OCI-LY7 (cell line): ENCODE measurements around the gene COPS9.

Experiments used
- EZH2phosphoT487 ChIP-seq: fragments of 200-600 bp; sonication (generic); IDR thresholded peaks from 2 replicates; pipeline ENCODE4 v1.6.1; 2018; ENCODE audit warnings: low read depth, borderline replicate concordance, mild to moderate bottlenecking, mixed run types, antibody characterized with exemption, low read length, moderate library complexity, mixed read lengths
- TF ChIP-seq, protein P1 (sequence below): fragments of 200-600 bp; sonication (generic); conservative IDR thresholded peaks from 2 replicates; pipeline ENCODE4 v1.5.1; 2014; ENCODE audit warnings: mild to moderate bottlenecking, antibody characterized with exemption, low read length, moderate library complexity, mixed read lengths

DNA sequence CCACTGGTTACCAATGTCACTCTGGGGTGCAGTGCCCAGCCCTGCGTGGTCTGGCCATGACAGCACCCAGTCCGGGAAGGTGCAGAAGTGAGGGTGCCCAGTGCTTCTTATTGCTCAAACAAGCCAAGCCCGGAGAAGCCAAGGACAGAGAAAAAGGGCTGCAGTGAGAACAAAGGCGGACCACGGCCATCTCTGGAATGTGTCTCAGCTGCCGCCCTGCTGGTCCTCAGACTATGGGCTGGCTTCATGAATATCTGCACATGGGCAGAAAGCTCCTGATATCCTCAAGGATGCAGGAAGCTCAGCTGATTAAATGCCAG lies 28.7 kb downstream of the COPS9 start:
- TF ChIP-seq, protein P1, sequence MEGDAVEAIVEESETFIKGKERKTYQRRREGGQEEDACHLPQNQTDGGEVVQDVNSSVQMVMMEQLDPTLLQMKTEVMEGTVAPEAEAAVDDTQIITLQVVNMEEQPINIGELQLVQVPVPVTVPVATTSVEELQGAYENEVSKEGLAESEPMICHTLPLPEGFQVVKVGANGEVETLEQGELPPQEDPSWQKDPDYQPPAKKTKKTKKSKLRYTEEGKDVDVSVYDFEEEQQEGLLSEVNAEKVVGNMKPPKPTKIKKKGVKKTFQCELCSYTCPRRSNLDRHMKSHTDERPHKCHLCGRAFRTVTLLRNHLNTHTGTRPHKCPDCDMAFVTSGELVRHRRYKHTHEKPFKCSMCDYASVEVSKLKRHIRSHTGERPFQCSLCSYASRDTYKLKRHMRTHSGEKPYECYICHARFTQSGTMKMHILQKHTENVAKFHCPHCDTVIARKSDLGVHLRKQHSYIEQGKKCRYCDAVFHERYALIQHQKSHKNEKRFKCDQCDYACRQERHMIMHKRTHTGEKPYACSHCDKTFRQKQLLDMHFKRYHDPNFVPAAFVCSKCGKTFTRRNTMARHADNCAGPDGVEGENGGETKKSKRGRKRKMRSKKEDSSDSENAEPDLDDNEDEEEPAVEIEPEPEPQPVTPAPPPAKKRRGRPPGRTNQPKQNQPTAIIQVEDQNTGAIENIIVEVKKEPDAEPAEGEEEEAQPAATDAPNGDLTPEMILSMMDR = no peak
- TF ChIP-seq EZH2phosphoT487 = no peak
